GM19193 (cell line): ENCODE measurements around the gene BLOC1S1.
A peak's percentile ranks its signal among the peaks of the same experiment; 100 is the strongest.

Experiments
- POLR2A ChIP-seq: IDR thresholded peaks from 4 replicates; pipeline ENCODE4 v1.6.1; 2011; ENCODE audit not compliant: insufficient read depth, insufficient read length; ENCODE audit errors: extremely low read depth

BLOC1S1 gene

DNA sequence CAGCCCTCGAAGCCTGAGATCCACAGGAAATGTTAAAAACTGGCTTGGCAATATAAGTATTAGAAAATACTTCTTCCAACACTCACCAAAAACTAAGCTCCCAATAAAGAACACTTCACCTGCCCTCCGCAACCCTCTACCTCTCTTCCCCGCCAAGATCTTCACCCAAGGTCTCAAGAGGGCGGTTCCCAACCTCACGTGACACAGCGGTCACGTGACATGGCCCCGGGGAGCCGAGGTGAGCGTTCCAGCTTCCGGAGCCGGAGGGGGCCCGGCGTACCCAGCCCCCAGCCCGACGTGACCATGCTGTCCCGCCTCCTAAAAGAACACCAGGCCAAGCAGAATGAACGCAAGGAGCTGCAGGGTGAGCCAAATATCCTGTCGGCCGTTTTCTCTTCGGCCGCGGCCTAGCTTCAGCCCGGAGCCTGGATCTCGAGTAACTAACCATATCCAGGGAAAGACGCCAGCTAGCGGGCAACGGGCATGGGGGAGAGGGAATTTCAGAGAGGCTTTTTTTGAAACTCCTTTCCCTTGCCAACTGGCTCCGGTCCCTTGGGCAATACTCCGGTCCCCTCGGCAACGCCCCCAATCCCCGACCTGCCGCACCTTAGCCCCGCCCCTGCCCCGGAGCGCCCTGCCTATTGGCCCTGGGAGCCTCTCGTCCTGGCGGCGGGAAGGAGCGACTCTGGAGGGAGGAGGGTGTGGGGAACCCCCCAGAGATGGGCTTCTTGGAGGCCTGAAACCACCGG lies at the start of gene BLOC1S1:
BLOC1S1 (plus strand) TSS at position 214 of the 749 bp plus-strand sequence; CDS start at position 220, 6 bp downstream.
- peak; percentile 71 for TF ChIP-seq POLR2A

DNA sequence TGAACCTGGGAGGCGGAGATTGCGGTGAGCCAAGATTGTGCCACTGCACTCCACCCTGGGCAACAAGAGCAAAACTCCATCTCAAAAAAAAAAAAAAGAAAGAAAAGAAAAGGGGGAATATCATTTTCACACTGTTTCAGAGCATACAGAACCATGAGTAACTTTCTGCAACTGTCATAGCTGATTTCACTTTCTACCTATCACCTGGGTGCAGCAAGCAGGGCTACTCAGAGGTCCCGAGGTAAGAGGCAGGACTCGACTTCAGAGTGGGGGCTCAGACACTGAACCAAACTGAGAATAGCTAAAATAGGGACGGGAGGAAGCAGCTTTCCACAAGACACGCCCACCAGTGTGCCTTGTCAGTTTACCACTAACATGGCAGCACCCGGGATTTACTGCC lies 49.3 kb upstream of the BLOC1S1 start:
- TF ChIP-seq POLR2A: no peak

- TF ChIP-seq POLR2A: no peak
These were observed 45.6 kb upstream of the BLOC1S1 start for GRCh38 chr12:55670276-55670675.

DNA sequence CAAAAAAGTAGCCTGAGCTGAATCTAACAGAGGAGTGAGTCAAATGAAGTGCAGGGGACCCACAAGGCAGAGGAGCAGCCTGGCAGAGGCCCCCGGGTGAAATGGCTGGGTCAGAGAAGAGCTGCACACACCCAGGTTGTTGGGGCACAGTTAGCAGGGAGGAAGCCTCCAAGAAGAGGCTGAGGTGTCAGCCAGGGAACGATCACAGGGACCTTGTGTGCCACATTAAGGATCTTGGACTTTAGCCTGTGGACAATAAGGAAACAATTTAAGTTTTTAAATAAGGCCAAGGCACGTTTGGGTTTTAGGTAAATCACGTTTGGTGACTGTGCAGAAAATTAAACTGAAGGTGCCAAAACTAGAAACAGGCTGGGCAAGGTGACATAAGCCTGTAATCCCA lies 44.1 kb upstream of the BLOC1S1 start:
- no peak for TF ChIP-seq POLR2A

- no peak for TF ChIP-seq POLR2A
These were observed 42.2 kb upstream of the BLOC1S1 start for GRCh38 chr12:55673638-55674037.

DNA sequence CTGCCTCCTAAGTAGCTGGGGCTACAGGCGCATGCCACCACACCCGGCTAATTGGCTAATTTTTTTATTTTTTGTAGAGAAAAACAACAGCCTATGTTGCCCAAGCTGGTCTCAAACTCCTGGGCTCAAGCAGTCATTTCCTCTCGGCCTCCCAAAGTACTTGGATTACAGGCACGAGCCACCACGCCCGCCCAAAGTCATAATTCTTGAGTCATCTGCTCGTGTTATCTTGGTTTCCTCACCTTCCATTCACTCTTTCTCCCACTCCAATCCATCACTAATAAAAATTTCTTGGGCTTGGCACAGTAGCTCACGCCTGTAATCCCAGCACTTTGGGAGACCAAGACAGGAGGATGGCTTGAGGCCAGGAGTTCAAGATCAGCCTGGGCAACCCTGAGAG lies 40.2 kb upstream of the BLOC1S1 start:
- no peak for TF ChIP-seq POLR2A

GRCh38 chr12:55676707-55677106 lies 39.1 kb upstream of the BLOC1S1 start:
- TF ChIP-seq POLR2A: no peak

GRCh38 chr12:55679691-55680090 lies 36.2 kb upstream of the BLOC1S1 start:
- no peak for TF ChIP-seq POLR2A

- no peak for TF ChIP-seq POLR2A
These were observed 34.4 kb upstream of the BLOC1S1 start for GRCh38 chr12:55681142-55682077.

GRCh38 chr12:55682087-55682796 lies 33.6 kb upstream of the BLOC1S1 start:
- TF ChIP-seq POLR2A: no peak

GRCh38 chr12:55683676-55684075 lies 32.2 kb upstream of the BLOC1S1 start:
- TF ChIP-seq POLR2A: no peak

DNA sequence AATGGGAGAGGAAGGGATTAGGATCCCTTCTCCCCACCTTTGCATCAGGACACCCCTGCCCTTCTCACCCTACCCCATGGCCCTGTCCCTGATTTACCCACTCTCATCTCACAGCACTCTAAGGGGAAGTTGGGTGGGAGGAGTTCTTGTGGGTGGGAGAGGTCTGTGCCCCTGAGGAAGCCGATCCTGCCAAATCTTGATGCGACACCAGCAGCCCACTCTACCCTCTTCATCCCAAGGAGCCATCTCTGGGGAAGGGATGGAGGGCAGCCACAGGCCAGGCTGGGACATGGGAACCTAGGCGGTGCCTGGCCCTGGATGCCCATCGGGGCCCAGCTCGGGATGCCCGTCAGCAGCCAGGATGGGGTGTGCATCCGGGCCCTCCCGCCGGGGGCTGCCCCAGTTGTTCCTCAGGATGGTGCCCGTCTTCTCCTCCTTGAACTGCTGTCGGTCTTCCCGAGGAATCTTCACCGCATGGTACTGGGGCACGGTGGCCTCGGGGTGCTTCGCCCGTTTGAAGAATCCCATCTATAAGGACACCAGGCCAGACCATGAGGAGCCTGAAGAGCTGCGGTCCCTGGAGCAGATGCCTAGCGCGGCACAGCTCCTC lies 31.0 kb upstream of the BLOC1S1 start:
- TF ChIP-seq POLR2A: no peak

GRCh38 chr12:55685671-55686070 lies 30.2 kb upstream of the BLOC1S1 start:
- no peak for TF ChIP-seq POLR2A

DNA sequence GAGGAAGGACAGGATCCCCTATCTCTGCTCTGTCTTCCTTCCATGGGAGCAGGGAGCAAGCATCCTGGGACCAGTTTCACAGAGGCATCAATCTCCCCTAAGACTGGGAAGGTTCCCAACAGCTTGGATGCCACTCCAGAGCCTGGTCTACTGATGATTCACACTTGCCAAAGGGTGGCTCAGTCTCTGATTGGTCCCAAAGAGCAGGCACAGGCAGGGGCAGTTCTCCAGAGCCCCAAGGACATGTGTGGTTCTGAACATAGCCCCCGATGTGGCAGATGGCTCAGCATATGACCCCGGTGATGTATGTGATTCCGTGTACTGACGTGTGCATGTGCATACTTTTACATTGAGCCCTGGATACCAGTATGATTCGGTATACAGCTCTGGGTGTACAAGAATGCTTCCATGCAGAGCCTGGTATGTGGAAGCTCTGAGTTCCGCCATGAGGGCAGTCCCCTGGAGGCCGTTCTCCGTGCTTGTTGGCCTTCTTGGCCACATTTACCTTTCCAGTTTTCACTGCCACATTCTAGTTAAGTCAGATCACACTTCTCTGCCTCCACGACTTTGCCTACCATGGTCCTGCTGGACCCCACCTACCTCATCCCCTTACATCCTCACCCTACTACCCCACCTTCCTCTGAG lies 29.4 kb upstream of the BLOC1S1 start:
- TF ChIP-seq POLR2A: no peak
